Parathyroid adenoma (tissue), 2 donors: Measurements from ENCODE around the gene P2RX5.

ENCODE experiments used
- H2AFZ ChIP-seq: fragments of 300-600 bp; sonication (generic); one replicate; pipeline ENCODE4 v1.7.0; 2017; ENCODE audit warnings: antibody characterized with exemption, mild to moderate bottlenecking
- H3K27ac ChIP-seq: fragments of 300-600 bp; sonication (generic); one replicate; pipeline ENCODE4 v1.7.0; 2017
- H3K27me3 ChIP-seq: fragments of 300-600 bp; sonication (generic); one replicate; pipeline ENCODE4 v1.7.0; 2017; ENCODE audit warnings: low read length; ENCODE audit not compliant: control insufficient read depth, insufficient read depth
- H3K36me3 ChIP-seq: fragments of 300-600 bp; sonication (generic); one replicate; pipeline ENCODE4 v1.7.0; 2017; ENCODE audit warnings: low read length; ENCODE audit not compliant: control insufficient read depth, insufficient read depth
- H3K4me1 ChIP-seq: fragments of 300-600 bp; sonication (generic); one replicate; pipeline ENCODE4 v1.7.0; 2017; ENCODE audit warnings: control low read depth
- H3K4me2 ChIP-seq: fragments of 300-600 bp; sonication (generic); one replicate; pipeline ENCODE4 v1.7.0; 2017; ENCODE audit warnings: low read length
- H3K4me3 ChIP-seq: fragments of 300-600 bp; sonication (generic); one replicate; pipeline ENCODE4 v1.7.0; 2017; ENCODE audit warnings: low read depth, low read length
- H3K79me2 ChIP-seq: fragments of 300-600 bp; sonication (generic); one replicate; pipeline ENCODE4 v1.7.0; 2017; ENCODE audit warnings: control low read depth
- H3K9ac ChIP-seq: fragments of 300-600 bp; sonication (generic); one replicate; pipeline ENCODE4 v1.7.0; 2017; ENCODE audit warnings: mild to moderate bottlenecking
- H3K9me3 ChIP-seq: fragments of 300-600 bp; sonication (generic); one replicate; pipeline ENCODE4 v1.7.0; 2017; ENCODE audit warnings: low read length; ENCODE audit not compliant: control insufficient read depth
- TF ChIP-seq, protein P1 (sequence below): fragments of 300-600 bp; sonication (generic); IDR thresholded peaks from one replicate; pipeline ENCODE4 v1.7.0; 2017; ENCODE audit warnings: antibody characterized with exemption, mild to moderate bottlenecking
- donor health status: primary hyperparathyroidism.

Gene P2RX5

DNA sequence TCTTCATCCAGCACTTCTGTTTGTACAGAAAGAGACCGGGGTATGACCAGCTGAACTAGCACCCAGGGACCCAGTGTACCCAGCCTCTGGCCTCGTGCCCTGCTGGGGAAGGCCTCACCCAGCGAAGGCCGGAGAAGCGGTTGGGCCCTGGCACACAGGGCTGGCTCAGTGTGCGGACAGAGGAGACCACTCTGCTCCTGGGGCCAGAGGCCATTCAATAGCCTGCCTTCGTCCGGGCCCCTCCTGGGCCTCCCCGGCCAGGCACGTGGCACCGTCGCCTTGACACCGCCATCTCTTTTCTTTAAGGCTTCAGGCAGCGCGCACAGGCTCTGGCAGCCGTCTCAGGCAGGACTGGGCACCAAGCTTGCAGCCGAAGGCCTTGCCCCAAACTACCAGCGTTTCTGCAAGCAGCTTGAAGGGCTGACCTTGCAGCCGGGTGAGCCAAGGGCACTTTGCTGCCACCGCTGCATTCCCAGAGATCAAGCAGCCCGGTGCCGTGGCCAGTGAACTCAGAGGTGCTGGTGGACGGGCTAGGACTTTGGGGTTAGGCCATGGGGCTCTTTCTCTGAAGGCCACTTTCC, 35.6 kb downstream of the P2RX5 start:
- H3K9me3 ChIP-seq = no peaks in the 10 kb centered on the region
- H3K4me3 ChIP-seq = no peak overlapping the region
- H3K27me3 ChIP-seq = no peaks in the 10 kb centered on the region
- TF ChIP-seq, protein P1, sequence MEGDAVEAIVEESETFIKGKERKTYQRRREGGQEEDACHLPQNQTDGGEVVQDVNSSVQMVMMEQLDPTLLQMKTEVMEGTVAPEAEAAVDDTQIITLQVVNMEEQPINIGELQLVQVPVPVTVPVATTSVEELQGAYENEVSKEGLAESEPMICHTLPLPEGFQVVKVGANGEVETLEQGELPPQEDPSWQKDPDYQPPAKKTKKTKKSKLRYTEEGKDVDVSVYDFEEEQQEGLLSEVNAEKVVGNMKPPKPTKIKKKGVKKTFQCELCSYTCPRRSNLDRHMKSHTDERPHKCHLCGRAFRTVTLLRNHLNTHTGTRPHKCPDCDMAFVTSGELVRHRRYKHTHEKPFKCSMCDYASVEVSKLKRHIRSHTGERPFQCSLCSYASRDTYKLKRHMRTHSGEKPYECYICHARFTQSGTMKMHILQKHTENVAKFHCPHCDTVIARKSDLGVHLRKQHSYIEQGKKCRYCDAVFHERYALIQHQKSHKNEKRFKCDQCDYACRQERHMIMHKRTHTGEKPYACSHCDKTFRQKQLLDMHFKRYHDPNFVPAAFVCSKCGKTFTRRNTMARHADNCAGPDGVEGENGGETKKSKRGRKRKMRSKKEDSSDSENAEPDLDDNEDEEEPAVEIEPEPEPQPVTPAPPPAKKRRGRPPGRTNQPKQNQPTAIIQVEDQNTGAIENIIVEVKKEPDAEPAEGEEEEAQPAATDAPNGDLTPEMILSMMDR = no peak
- H3K9ac ChIP-seq = no peak overlapping the region
- no peak overlapping the region for H3K27ac ChIP-seq
- H3K4me1 ChIP-seq = no peaks in the 10 kb centered on the region
- no peak overlapping the region for H3K4me2 ChIP-seq
- H2AFZ ChIP-seq = no peak overlapping the region
- no peaks in the 10 kb centered on the region for H3K79me2 ChIP-seq
- no peaks in the 10 kb centered on the region for H3K36me3 ChIP-seq

DNA sequence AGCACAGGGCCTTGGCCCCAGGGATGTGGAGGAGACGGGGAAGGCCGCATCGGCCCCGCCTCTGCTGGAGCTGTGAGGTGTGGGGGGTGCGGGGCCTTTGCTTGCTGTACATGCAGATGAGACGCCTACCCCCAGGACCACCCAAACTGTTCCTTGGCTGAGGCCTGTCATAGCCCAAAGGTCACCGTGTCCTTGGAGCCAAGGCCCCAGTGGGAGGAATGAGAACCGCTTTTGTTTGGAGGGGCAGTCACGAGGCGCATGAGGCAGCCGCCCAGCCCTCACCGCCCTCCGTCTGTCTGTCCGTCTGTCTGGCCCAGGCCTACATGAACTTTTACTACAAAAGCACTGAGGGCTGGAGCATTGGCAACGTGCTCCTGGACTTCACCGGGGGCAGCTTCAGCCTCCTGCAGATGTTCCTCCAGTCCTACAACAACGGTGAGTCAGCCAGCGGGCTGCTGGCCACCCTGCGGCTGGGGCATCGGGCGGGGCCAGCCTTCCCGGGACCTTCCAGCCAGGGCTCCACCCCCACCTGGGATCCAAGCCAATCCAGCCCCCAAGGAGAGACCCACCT, 36.3 kb downstream of the P2RX5 start:
- no peaks in the 10 kb centered on the region for H3K27me3 ChIP-seq
- no peaks in the 10 kb centered on the region for H3K9me3 ChIP-seq
- H3K4me3 ChIP-seq = no peak overlapping the region
- no peaks in the 10 kb centered on the region for H3K36me3 ChIP-seq
- no peaks in the 10 kb centered on the region for H3K4me1 ChIP-seq
- no peak overlapping the region for H3K9ac ChIP-seq
- H3K4me2 ChIP-seq = no peak overlapping the region
- no peaks in the 10 kb centered on the region for H3K79me2 ChIP-seq
- H3K27ac ChIP-seq = no peak overlapping the region
- H2AFZ ChIP-seq = no peak overlapping the region
- TF ChIP-seq, protein P1 = no peak

DNA sequence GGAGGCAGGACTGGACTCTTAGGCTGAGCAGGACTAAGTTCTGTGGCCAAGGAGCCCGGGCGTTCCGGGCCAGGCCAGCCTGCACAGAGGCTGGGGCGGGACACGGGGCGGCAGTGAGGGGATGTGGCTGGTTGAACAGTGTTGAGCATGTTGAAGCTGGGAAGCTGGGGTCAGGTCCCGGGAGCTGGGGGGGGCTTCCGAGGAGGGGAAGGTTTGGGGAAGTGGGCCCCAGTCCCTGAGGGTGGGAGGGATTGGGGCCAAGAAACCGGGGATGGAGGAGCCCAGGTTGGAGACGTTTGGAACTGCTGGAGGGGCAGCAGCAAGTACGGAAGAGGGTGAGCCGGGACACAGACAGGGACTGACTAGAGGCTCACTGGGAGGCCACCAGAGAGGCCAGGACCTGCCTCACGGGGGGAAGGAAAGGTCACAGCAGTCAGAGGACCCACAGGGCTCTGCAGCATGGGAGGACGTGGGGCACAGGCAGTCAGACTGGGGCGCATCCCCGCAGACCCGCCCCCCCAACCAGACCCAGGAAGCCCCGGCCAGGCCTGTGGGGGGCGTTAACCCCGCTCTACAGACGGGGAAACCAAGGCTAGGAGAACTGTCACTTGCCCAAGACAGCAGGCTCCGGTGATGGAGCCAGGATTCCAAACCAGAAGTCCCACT, 37.0 kb downstream of the P2RX5 start:
- no peaks in the 10 kb centered on the region for H3K79me2 ChIP-seq
- TF ChIP-seq, protein P1 = no peak
- no peaks in the 10 kb centered on the region for H3K27me3 ChIP-seq
- H3K9ac ChIP-seq = no peak overlapping the region
- no peaks in the 10 kb centered on the region for H3K9me3 ChIP-seq
- no peak overlapping the region for H3K4me2 ChIP-seq
- H3K27ac ChIP-seq = no peak overlapping the region
- H3K4me1 ChIP-seq = no peaks in the 10 kb centered on the region
- no peaks in the 10 kb centered on the region for H3K36me3 ChIP-seq
- no peak overlapping the region for H2AFZ ChIP-seq
- H3K4me3 ChIP-seq = no peak overlapping the region

DNA sequence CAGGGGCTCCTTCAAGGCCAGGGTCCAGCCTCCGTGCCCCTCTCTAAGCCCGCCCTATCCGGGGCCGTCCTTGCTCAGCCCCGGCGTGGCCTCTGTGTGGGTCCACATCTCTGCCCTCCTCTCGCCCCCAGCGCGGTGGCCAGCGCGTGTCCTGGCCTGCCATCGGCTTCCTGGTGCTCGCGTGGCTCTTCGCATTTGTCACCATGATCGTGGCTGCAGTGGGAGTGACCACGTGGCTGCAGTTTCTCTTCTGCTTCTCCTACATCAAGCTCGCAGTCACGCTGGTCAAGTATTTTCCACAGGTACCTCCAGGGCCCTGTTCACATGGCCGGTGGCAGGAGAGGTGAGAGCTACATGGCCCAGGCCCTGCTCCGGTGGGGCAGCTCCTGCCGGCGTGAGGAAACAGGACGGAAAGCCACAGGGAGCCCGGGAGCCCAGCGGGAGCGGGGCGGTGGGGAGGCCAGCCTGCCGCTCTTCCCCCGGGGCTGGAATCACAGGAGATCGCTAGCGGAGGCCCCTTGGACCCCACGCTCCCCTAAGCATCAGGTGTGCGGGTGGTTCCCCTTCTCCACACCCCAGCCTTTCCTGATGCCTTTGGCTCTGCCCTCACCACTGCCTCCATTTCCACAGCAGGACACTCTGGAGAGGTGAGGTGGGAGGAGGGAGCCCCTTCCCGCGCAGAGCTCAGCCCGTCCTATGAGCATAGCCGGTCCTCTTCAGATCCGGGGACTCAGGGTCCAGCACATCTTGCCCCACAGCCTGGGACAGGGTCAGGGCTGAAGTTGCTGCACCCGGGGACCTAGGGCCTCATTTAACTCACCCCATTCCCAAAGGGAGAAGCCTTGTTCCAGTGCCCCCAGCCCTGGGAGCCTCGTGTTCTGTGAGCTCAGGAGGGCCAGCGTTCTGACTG, 37.8 kb downstream of the P2RX5 start:
- Histone ChIP-seq H2AFZ (no peak overlapping the region), H3K27ac (no peak overlapping the region), H3K36me3 (no peaks in the 10 kb centered on the region), H3K79me2 (no peaks in the 10 kb centered on the region), H3K9ac (no peak overlapping the region), H3K4me3 (no peak overlapping the region), H3K27me3 (no peaks in the 10 kb centered on the region), H3K4me1 (no peaks in the 10 kb centered on the region), H3K4me2 (no peak overlapping the region), H3K9me3 (no peaks in the 10 kb centered on the region)
- TF ChIP-seq, protein P1 = no peak
